Kidney glomerular epithelial cell (primary cell): ENCODE data around the gene FKBP11.

Source experiments
- DNase-seq: peaks from one replicate; lab custom pipeline; 2025; lab: John Stamatoyannopoulos, UW

The FKBP11 gene

GRCh38 chr12:48925304-48926011, at the start of gene FKBP11:
TSS of gene FKBP11 (minus strand) at chr12:48925492. CDS start at chr12:48925428, 64 bp downstream.
- peak; percentile 15 for DNase-seq

DNA sequence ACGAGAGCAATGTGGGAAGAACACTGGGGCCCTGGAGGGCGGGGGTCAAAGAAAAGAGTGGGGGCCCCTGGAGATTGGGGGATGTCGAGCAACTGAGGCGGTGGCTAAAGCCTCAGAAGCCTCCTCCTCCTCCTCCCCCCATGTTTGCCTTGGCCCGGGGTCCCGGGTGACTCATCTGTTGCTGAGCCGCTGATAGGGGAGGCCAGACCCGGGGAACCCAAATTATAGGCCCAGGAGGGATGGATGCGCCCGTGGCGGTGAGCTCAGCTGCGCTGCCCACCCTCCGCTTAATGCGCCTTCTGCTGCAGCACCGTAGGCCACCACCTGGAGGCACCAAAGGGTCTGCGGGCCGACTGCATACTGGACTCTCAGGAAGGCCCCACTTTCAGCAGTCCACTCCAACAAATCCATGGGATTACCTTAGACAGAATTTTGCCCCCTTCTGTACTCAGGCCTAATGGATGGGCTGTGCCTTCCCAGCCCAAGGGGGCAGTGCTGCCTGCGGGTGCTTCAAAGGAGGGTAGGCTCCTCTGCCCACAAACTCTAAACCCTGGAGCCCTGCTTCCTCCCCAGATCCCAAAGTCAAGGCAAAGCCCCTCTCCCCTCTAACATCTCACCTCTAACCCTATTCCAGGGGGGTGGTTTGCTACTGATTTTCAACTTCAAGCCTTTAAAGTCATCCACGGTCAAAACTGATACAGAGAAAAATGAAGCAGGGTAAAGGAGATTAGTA, 48.8 kb upstream of the FKBP11 start:
- DNase-seq, result no peak

GRCh38 chr12:48973531-48973930, 48.2 kb upstream of the FKBP11 start:
- DNase-seq, result no peak

- no peak for DNase-seq
Observed at GRCh38 chr12:48972952-48973483, 47.7 kb upstream of the FKBP11 start.

DNA sequence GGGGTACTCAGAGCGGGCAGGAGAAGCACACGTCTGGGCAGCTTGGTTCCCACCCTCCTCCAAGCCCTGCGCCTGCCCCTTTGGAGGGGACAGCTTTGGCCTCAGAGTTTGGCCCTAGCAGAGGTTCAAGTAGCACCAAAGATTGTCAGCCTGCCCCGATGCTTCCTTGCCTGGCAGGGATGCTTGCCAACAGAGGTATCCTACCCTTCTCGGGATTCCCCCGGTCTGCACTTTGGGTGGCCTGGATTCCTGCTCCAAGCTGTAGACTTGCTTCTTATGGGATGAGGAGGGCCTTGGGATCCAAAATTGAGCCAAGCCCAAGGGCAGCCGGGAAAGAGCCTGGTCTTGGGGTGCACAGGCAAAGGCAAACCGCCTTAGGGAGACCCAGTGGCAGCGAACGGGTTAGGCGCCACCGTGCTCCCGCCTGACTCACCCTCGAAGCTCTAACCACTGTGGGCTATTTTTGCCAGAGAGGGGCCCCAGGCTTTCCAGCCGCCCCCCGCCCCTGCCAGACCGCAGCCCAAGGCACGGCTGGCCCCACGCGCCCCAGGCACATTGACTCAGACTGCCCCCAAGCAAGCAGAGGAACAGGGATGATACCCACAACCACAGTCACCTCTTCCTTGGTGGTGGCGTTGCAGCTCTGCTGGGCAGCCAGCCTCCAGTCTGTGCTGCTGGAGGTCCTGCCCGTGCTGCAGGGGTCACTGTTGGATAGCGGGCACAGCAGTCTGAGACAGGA, 47.1 kb upstream of the FKBP11 start:
- no peak for DNase-seq

DNA sequence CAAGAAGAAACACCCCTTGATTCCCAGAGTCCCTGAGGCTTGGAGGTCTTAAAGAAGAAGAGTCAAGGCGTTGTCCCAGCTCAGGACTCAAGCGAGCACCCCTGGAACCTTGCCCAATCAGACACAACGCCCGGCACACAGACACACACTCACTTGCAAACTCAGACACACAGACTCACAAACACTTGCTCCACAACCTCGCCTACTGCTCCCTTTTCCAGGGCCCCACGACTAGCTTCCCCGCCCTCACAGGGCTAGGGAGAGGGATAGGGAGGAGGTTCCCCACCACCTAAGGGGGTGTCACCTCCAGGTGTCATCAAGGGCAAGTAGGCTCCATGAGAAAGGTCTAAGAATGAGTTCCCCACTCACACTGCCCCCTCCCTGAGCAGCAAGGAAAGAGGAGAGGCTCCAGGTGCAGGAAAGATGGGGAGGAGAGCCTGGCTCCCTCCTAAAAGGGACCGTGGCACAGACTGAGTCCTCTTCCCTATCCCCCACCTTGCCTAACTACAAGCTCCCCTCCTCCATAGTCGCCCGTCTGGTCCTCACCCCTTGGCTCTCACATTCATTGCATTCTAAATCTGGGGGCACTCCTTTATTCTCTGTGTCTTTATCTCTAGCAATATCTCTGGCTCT, 45.5 kb upstream of the FKBP11 start:
- DNase-seq, result no peak

- no peak for DNase-seq
Observed at GRCh38 chr12:48969833-48970701, 44.8 kb upstream of the FKBP11 start.

- no peak for DNase-seq
Observed at GRCh38 chr12:48969160-48969771, 44.0 kb upstream of the FKBP11 start.

GRCh38 chr12:48968467-48968866, 43.2 kb upstream of the FKBP11 start:
- no peak for DNase-seq

GRCh38 chr12:48967991-48968390, 42.7 kb upstream of the FKBP11 start:
- DNase-seq, result no peak

- DNase-seq, result no peak
Observed at GRCh38 chr12:48966177-48966895, 41.0 kb upstream of the FKBP11 start.

DNA sequence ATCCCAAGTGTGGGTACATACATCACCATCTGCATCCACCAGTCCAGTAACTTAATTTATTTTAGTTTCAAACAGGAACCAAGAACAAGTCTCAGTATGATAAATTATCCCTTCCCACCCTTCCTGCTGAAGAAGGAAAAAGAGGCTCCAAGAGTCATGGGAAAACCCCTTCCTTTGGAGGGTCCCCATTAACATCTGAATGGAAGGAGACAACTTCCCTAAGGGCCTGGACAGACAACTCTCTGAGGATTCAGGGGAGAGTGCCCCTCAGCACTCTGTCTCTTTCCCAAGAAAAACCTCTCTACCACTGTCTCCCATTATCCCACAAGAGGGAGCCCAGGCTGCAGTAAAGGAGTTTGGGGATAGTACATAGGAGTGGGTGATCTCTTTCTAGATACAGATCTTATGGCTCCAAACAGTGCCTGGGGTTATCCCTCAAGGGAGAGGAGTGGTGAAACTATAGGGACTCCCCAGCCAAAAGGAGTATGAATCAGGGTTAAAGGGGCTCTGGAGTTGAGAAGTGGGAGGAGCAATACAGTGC, 40.1 kb upstream of the FKBP11 start:
- DNase-seq, result no peak

- DNase-seq, result no peak
Observed at GRCh38 chr12:48961801-48962200, 36.5 kb upstream of the FKBP11 start.

DNA sequence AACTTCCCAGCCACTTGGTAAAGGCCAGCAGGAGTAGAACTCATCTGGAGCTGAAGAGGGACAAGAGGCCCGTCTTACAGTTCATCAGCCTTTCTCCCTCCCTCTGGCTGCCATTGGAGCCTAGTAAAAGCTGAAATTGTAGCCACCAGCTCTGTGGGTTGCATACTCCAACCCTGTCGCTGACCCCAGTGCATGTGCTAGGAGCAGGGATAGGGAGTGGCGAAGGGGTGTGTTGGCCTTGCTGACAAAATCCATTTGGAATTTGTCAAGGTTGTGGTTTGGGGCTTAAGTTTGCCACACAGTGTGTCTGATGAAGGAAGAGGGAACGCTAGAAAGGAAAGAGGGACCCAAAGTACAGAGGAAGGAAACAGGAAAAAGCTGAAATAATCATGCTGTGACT, 36.0 kb upstream of the FKBP11 start:
- DNase-seq, result no peak

DNA sequence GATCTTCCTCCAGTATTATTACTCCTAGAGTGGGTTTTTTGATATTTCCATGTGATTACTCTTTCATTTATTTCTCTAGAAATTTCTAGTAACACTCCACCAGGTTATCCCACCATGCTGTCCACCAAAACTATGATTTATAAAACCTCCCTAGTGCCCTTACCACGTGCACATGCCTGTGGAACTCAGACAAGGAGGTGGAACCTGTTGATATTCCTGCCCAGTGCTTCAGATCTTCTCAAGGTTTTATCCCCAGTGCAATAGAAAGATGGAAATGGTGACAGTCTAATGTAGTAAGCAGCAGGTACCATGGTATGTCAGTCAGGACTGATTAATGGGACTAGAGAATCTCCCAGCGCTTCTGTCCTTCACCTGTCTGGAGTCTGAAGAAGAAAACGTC, 35.5 kb upstream of the FKBP11 start:
- no peak for DNase-seq

DNA sequence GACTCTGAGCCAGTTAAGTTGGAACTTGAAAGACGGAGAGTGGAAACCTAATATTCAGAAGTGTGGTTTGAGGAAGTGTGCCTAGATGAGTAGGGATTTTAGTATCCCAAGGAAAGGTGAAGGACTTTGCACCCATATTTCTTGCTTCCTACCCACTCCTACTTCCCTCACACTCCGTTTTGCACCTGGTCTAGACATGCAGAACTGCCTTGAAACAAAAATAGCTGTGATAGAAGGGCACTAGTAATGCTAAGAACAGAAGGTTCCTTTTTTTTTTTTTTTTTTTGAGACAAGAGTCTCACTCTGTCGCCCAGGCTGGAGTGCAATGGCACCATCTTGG, 32.7 kb upstream of the FKBP11 start:
- no peak for DNase-seq

GRCh38 chr12:48957141-48958048, 32.1 kb upstream of the FKBP11 start, which contains the start of gene ARF3:
TSS of gene ARF3 (minus strand) at chr12:48957487. CDS start at chr12:48941095, 16,392 bp downstream.
- peak; percentile 90 for DNase-seq

DNA sequence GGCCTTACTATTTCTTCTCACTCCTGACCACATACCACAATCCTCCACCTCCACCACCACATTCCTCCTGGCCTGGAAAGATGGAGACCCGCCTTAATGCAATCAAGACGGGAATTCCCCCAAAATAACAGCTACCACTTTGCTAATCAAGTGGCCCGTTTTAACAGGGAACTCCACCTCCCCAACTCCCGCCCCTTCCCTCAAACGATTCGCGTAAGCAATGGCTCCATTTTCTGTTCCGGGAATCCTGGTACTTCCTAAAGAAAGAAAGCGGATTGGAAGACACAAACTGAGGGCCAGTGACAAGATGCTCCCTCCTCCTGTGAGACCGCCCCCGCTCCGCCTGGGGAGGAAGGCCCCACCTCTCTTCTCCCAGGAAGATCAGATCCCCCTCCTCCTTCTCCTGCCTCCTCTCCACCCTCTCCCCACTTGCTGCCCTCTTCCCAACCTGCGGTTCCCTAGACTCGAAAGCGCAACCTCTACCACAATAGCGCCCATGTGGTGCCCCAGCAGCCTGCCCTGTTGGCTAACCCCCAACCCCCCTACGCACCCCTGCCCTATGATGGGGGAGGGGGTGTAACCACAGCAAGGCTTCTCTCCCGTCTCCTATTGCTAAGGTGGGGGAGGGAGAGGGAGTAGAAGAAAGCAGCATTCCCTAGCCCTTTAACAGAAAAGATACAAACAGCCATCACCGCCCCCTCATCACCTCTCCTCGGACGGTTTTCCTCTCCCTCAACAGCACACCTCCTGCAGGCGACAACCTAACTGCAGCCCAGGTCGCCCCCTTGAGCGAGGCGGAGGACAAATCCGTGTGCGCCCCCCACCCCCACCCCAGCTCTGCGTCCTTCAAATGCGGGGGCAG, 31.2 kb upstream of the FKBP11 start:
- peak; percentile 90 for DNase-seq
